HUES48 (cell line): ENCODE data around the gene NR2F1-AS1.
"Not testable (repeated sequence)": the region's sequence is repeated elsewhere in the genome, so short reads cannot be mapped to it uniquely, and the experiment has no call there.

ENCODE experiments used
- H3K27ac ChIP-seq: one replicate; pipeline ENCODE4 v1.7.0; 2013; ENCODE audit warnings: low read depth, low read length, inconsistent platforms
- H3K27me3 ChIP-seq: 2 replicates; pipeline ENCODE4 v1.6.1; 2013; ENCODE audit warnings: mild to moderate bottlenecking, low read length; ENCODE audit not compliant: control insufficient read depth, insufficient read depth
- H3K36me3 ChIP-seq: 2 replicates; pipeline ENCODE4 v1.6.1; 2013; ENCODE audit warnings: low read length; ENCODE audit not compliant: control insufficient read depth, insufficient read depth
- H3K4me1 ChIP-seq: 2 replicates; pipeline ENCODE4 v1.6.1; 2013; ENCODE audit warnings: mild to moderate bottlenecking, low read length; ENCODE audit not compliant: control insufficient read depth, insufficient read depth
- H3K4me3 ChIP-seq: 2 replicates; pipeline ENCODE4 v1.5.1; 2013; ENCODE audit warnings: mild to moderate bottlenecking, low read depth, low read length
- H3K9ac ChIP-seq: 2 replicates; pipeline ENCODE4 v1.6.1; 2013; ENCODE audit warnings: mild to moderate bottlenecking, low read depth, low read length, moderate library complexity
- H3K9me3 ChIP-seq: 2 replicates; pipeline ENCODE4 v1.6.1; 2013; ENCODE audit warnings: low read length; ENCODE audit not compliant: control insufficient read depth, insufficient read depth

The NR2F1-AS1 gene

GRCh38 chr5:93521815-93522214 is 59.2 kb downstream of the NR2F1-AS1 start:
- not testable (repeated sequence) for H3K36me3 ChIP-seq, H3K9ac ChIP-seq, H3K4me1 ChIP-seq, H3K27ac ChIP-seq, H3K27me3 ChIP-seq, H3K4me3 ChIP-seq, H3K9me3 ChIP-seq

- Histone ChIP-seq H3K4me1 (no peaks in the 10 kb centered on the region), H3K9me3 (peaks cover 9% of the 10 kb centered on the region), H3K9ac (no peak overlapping the region), H3K36me3 (no peaks in the 10 kb centered on the region), H3K27ac (no peak overlapping the region), H3K4me3 (no peak overlapping the region), H3K27me3 (no peaks in the 10 kb centered on the region)
These were observed 61.3 kb downstream of the NR2F1-AS1 start for GRCh38 chr5:93519740-93520139.

DNA sequence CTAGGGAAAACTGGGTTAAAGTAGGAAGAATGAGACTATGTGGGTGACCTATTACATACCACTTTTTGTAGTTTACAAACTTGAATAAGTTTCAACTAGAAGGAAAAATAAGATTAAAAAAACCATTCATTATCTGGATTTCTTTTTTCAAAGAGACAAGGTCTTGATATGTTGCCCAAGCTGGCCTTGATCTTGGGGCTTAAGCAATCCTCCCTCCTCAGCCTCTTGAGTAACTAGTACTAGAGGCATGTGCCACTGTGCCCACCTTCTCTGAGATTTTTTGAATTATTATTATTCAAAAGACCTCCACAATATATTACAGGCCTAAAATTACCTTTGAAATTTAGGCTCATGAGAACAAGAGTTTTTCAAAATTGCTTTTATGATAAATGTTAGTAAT is 63.2 kb downstream of the NR2F1-AS1 start:
- Histone ChIP-seq H3K4me3 (no peak overlapping the region), H3K4me1 (no peaks in the 10 kb centered on the region), H3K27ac (no peak overlapping the region), H3K9me3 (peaks cover 9% of the 10 kb centered on the region), H3K27me3 (no peaks in the 10 kb centered on the region), H3K9ac (no peak overlapping the region), H3K36me3 (no peaks in the 10 kb centered on the region)

DNA sequence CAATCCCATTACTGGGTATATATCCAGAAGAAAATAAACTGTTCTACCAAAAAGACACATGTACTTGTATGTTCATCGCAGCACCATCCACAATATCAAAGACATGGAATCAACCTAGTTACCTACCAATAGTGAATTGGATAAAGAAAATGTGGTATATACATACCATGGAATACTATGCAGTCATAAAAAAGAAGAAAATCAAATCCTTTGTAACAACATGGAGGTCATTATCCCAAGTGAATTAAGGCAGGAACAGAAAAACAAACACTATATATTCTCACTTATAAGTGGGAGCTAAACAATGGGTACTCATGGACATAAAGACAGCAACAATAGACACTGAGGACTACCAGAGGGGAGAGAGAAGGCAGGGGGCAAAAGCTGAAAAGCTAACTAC is 67.7 kb downstream of the NR2F1-AS1 start:
- Histone ChIP-seq H3K4me3 (no peak overlapping the region), H3K4me1 (no peaks in the 10 kb centered on the region), H3K9ac (no peak overlapping the region), H3K36me3 (no peaks in the 10 kb centered on the region), H3K9me3 (no peaks in the 10 kb centered on the region), H3K27me3 (no peaks in the 10 kb centered on the region), H3K27ac (no peak overlapping the region)

- H3K9ac ChIP-seq: no peak overlapping the region
- no peak overlapping the region for H3K27ac ChIP-seq
- no peaks in the 10 kb centered on the region for H3K4me1 ChIP-seq
- H3K27me3 ChIP-seq: no peaks in the 10 kb centered on the region
- H3K4me3 ChIP-seq: no peak overlapping the region
- H3K9me3 ChIP-seq: no peaks in the 10 kb centered on the region
- H3K36me3 ChIP-seq: no peaks in the 10 kb centered on the region
These were observed 68.2 kb downstream of the NR2F1-AS1 start for GRCh38 chr5:93512799-93513198.

GRCh38 chr5:93511445-93511844 is 69.6 kb downstream of the NR2F1-AS1 start:
- Histone ChIP-seq H3K4me1 (no peaks in the 10 kb centered on the region), H3K27ac (no peak overlapping the region), H3K9me3 (no peaks in the 10 kb centered on the region), H3K4me3 (no peak overlapping the region), H3K27me3 (no peaks in the 10 kb centered on the region), H3K9ac (no peak overlapping the region), H3K36me3 (no peaks in the 10 kb centered on the region)

DNA sequence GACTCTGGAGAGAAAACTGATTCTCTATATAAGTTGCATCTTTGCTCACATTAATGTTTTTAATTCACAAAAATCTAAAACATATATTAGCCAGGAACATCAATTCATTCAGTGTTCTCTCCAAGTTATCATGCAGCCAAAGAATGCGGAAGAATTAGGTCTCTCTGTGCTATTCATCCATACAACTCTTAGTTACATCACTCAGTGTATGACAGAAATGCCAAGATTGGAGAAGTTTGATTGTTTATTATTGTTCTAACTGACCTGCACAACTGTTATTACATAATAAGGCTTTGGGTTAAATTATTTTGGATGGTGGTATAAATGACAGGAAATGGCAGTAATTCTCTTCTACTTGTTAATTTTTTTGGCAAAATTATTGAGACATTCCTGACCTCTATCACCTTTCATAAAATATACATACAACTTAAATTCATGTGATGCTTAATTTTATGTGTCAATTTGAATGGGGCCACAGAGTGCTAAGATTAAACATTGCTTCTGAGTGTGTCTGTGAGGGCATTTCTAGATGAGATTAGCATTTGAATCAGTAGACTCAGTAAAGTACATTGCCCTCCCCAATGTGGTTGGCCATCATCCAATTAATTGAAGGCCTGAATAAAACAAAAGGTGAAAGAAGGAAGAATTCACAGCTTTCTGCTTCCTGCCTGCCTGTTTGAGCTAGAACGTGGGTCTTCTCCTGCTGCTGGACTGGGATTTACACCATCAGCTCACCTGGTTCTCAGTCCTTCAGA is 70.2 kb downstream of the NR2F1-AS1 start:
- no peaks in the 10 kb centered on the region for H3K9me3 ChIP-seq
- H3K36me3 ChIP-seq: no peaks in the 10 kb centered on the region
- H3K27ac ChIP-seq: no peak overlapping the region
- no peak overlapping the region for H3K9ac ChIP-seq
- no peaks in the 10 kb centered on the region for H3K4me1 ChIP-seq
- no peaks in the 10 kb centered on the region for H3K27me3 ChIP-seq
- no peak overlapping the region for H3K4me3 ChIP-seq

DNA sequence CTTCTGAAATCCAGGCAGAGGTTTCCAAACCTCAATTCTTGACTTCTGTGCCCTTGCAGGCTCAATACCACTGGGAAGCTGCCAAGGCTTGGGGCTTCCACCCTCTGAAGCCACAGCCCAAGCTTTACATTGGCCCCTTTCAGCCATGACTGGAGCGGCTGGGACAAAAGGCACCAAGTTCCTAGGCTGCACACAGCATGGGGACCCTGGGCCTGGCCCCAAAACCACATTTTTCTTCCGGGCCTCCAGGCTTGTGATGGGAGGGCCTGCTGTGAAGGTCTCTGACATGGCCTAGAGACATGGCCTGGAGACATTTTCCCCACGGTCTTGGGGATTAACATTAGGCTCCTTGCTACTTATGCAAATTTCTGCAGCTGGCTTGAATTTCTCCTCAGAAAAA is 75.5 kb downstream of the NR2F1-AS1 start:
- not testable (repeated sequence) for H3K27me3 ChIP-seq, H3K4me3 ChIP-seq, H3K36me3 ChIP-seq, H3K9me3 ChIP-seq, H3K27ac ChIP-seq, H3K4me1 ChIP-seq, H3K9ac ChIP-seq

- H3K4me3 ChIP-seq: no peak overlapping the region
- no peak overlapping the region for H3K9ac ChIP-seq
- no peak overlapping the region for H3K27ac ChIP-seq
- H3K9me3 ChIP-seq: no peaks in the 10 kb centered on the region
- H3K27me3 ChIP-seq: no peaks in the 10 kb centered on the region
- no peaks in the 10 kb centered on the region for H3K4me1 ChIP-seq
- H3K36me3 ChIP-seq: no peaks in the 10 kb centered on the region
These were observed 77.4 kb downstream of the NR2F1-AS1 start for GRCh38 chr5:93503598-93504067.

GRCh38 chr5:93497096-93497495 is 83.9 kb downstream of the NR2F1-AS1 start:
- Histone ChIP-seq H3K4me1 (no peaks in the 10 kb centered on the region), H3K9ac (no peak overlapping the region), H3K27ac (no peak overlapping the region), H3K9me3 (no peaks in the 10 kb centered on the region), H3K27me3 (no peaks in the 10 kb centered on the region), H3K4me3 (no peak overlapping the region), H3K36me3 (no peaks in the 10 kb centered on the region)

- Histone ChIP-seq H3K27ac (no peak overlapping the region), H3K9me3 (peaks cover 7% of the 10 kb centered on the region; the same call in 1 of the 2 replicates), H3K27me3 (no peaks in the 10 kb centered on the region), H3K36me3 (no peaks in the 10 kb centered on the region), H3K4me1 (no peaks in the 10 kb centered on the region), H3K4me3 (no peak overlapping the region), H3K9ac (no peak overlapping the region)
These were observed 101.0 kb downstream of the NR2F1-AS1 start for GRCh38 chr5:93479982-93480509.
